Neural cell (in vitro differentiated cells): Measurements from ENCODE around the gene SLCO4A1. TPM values are rescaled to one million over a fixed set of nuclear protein-coding genes. Genes with fewer than 3 reads are reported as not detected.

ENCODE experiments used
- H2AFZ ChIP-seq: fragments of 200-600, 300-800 bp; sonication (generic), shearing (Covaris generic); 2 replicates; pipeline ENCODE4 v1.6.0; 2014; ENCODE audit warnings: low read depth, mild to moderate bottlenecking, antibody characterized with exemption, low read length, moderate library complexity
- H3F3A ChIP-seq: fragments of 200-600 bp; shearing (Covaris generic); 2 replicates; pipeline ENCODE4 v1.6.1; 2016; ENCODE audit warnings: mild to moderate bottlenecking, moderate library complexity, mixed read lengths, antibody characterized with exemption, low read length; ENCODE audit not compliant: insufficient read depth, poor library complexity, severe bottlenecking
- H3K27ac ChIP-seq: fragments of 200-600, 300-800 bp; sonication (generic), shearing (Covaris generic); 2 replicates; pipeline ENCODE4 v1.5.1; 2014; ENCODE audit warnings: mild to moderate bottlenecking, low read length, moderate library complexity
- H3K27me3 ChIP-seq: fragments of 300-800, 200-600 bp; sonication (generic), shearing (Covaris generic); 2 replicates; pipeline ENCODE4 v1.6.0; 2014; ENCODE audit warnings: mild to moderate bottlenecking, low read depth, low read length, moderate library complexity; ENCODE audit not compliant: insufficient read depth
- H3K36me3 ChIP-seq: fragments of 300-800, 200-600 bp; sonication (generic), shearing (Covaris generic); 2 replicates; pipeline ENCODE4 v1.5.1; 2014; ENCODE audit warnings: mild to moderate bottlenecking, antibody characterized with exemption, low read length, moderate library complexity; ENCODE audit not compliant: insufficient read depth
- H3K4me2 ChIP-seq: fragments of 300-800, 200-600 bp; sonication (generic), shearing (Covaris generic); 2 replicates; pipeline ENCODE4 v1.6.0; 2014; ENCODE audit warnings: mild to moderate bottlenecking, low read length
- H3K4me3 ChIP-seq: fragments of 300-800, 200-600 bp; sonication (generic), shearing (Covaris generic); 2 replicates; pipeline ENCODE4 v1.5.1; 2014; ENCODE audit warnings: mild to moderate bottlenecking, low read length, moderate library complexity
- H3K79me2 ChIP-seq: fragments of 200-600 bp; shearing (Covaris generic); replicated peaks from 2 replicates; pipeline ENCODE4 v1.6.0; 2014; ENCODE audit warnings: mild to moderate bottlenecking, low read length, moderate library complexity; ENCODE audit not compliant: insufficient read depth
- H3K9ac ChIP-seq: fragments of 300-800, 200-600 bp; sonication (generic), shearing (Covaris generic); 2 replicates; pipeline ENCODE4 v1.6.1; 2016; ENCODE audit warnings: mild to moderate bottlenecking, low read length, mixed read lengths
- H3K9me2 ChIP-seq: fragments of 200-600 bp; shearing (Covaris generic); 2 replicates; pipeline ENCODE4 v1.6.1; 2016; ENCODE audit warnings: mild to moderate bottlenecking, low read length, mixed read lengths; ENCODE audit not compliant: insufficient read depth
- H3K9me3 ChIP-seq: fragments of 200-600, 300-800 bp; sonication (generic), shearing (Covaris generic); 2 replicates; pipeline ENCODE4 v1.6.1; 2016; ENCODE audit warnings: mild to moderate bottlenecking, mixed run types, low read length, moderate library complexity, mixed read lengths
- H4K20me1 ChIP-seq: fragments of 200-600 bp; shearing (Covaris generic); 2 replicates; pipeline ENCODE4 v1.6.1; 2016; ENCODE audit warnings: mild to moderate bottlenecking, mixed run types; ENCODE audit not compliant: insufficient read depth
- CTCF ChIP-seq: fragments of 450-650 bp; IDR thresholded peaks from 2 replicates; pipeline ENCODE4 v1.5.1; 2014; ENCODE audit warnings: antibody characterized with exemption, mild to moderate bottlenecking, moderate library complexity; ENCODE audit not compliant: poor library complexity, severe bottlenecking
- EP300 ChIP-seq: fragments of 450-650 bp; conservative IDR thresholded peaks from 2 replicates; pipeline ENCODE4 v1.6.1; 2014; ENCODE audit warnings: antibody characterized with exemption, mild to moderate bottlenecking, moderate library complexity; ENCODE audit not compliant: poor library complexity, severe bottlenecking
- EZH2 ChIP-seq: fragments of 200-600, 300-800 bp; shearing (Covaris generic), sonication (generic); IDR thresholded peaks from 2 replicates; pipeline ENCODE4 v1.6.1; 2014; ENCODE audit warnings: antibody characterized with exemption, low read length, borderline replicate concordance, mild to moderate bottlenecking; ENCODE audit not compliant: insufficient read depth, poor library complexity, severe bottlenecking
- MXI1 ChIP-seq: fragments of 450-650 bp; conservative IDR thresholded peaks from 2 replicates; pipeline ENCODE4 v1.6.1; 2014; ENCODE audit warnings: antibody characterized with exemption, mild to moderate bottlenecking; ENCODE audit not compliant: poor library complexity, severe bottlenecking
- POLR2AphosphoS5 ChIP-seq: IDR thresholded peaks from 2 replicates; pipeline ENCODE4 v1.6.1; 2012
- RAD21 ChIP-seq: fragments of 450-650 bp; conservative IDR thresholded peaks from 2 replicates; pipeline ENCODE4 v1.6.1; 2014; ENCODE audit warnings: antibody characterized with exemption, mild to moderate bottlenecking, moderate library complexity
- REST ChIP-seq: IDR thresholded peaks from 2 replicates; pipeline ENCODE4 v1.6.1; 2012; ENCODE audit warnings: borderline replicate concordance
- SMC3 ChIP-seq: fragments of 450-650 bp; conservative IDR thresholded peaks from 2 replicates; pipeline ENCODE4 v1.6.1; 2014; ENCODE audit warnings: antibody characterized with exemption, mild to moderate bottlenecking, moderate library complexity; ENCODE audit not compliant: poor library complexity
- TAF1 ChIP-seq: IDR thresholded peaks from 2 replicates; pipeline ENCODE4 v1.6.1; 2012; ENCODE audit warnings: low read depth
- polyA plus RNA-seq: library from polyadenylated mRNA; depleted of rRNA; stranded (reverse); fragments of >200 nt; gene quantifications from 2 replicates; pipeline ENCODE4 v1.2.3, GENCODE V29; 2014

SLCO4A1 gene
- polyA plus RNA-seq, 1 donor from 2014 or later, result 3.5 TPM

GRCh38 chr20:62668441-62669027 lies 26.2 kb downstream of the SLCO4A1 start:
- Histone ChIP-seq H3K79me2 (no peaks in the 10 kb centered on the region), H3K4me2 (no peak overlapping the region), H3K27ac (no peak overlapping the region), H4K20me1 (no peaks in the 10 kb centered on the region), H3K4me3 (no peak overlapping the region), H3K9me2 (no peaks in the 10 kb centered on the region), H2AFZ (no peak overlapping the region), H3K27me3 (no peaks in the 10 kb centered on the region), H3K9me3 (no peaks in the 10 kb centered on the region), H3F3A (no peaks in the 10 kb centered on the region), H3K9ac (no peak overlapping the region), H3K36me3 (no peaks in the 10 kb centered on the region)
- TF ChIP-seq EP300 (no peak), SMC3 (peak; percentile 96), CTCF (peak; percentile 92), RAD21 (peak; percentile 93)

GRCh38 chr20:62669249-62669648 lies 26.9 kb downstream of the SLCO4A1 start:
- H3K4me2 ChIP-seq, result no peak overlapping the region
- no peaks in the 10 kb centered on the region for H3F3A ChIP-seq
- no peaks in the 10 kb centered on the region for H3K79me2 ChIP-seq
- no peak for TF ChIP-seq EP300
- no peak for TF ChIP-seq RAD21
- no peak for TF ChIP-seq TAF1
- no peak for TF ChIP-seq EZH2
- no peak for TF ChIP-seq MXI1
- TF ChIP-seq POLR2AphosphoS5, result no peak
- no peak overlapping the region for H3K4me3 ChIP-seq
- no peaks in the 10 kb centered on the region for H3K9me2 ChIP-seq
- H3K9me3 ChIP-seq, result no peaks in the 10 kb centered on the region
- no peak overlapping the region for H2AFZ ChIP-seq
- H3K9ac ChIP-seq, result no peak overlapping the region
- H3K36me3 ChIP-seq, result no peaks in the 10 kb centered on the region
- H3K27ac ChIP-seq, result no peak overlapping the region
- H3K27me3 ChIP-seq, result no peaks in the 10 kb centered on the region
- no peaks in the 10 kb centered on the region for H4K20me1 ChIP-seq

GRCh38 chr20:62670156-62670555 lies 27.9 kb downstream of the SLCO4A1 start:
- H4K20me1 ChIP-seq, result no peaks in the 10 kb centered on the region
- no peak for TF ChIP-seq TAF1
- no peak for TF ChIP-seq MXI1
- TF ChIP-seq SMC3, result no peak
- no peak for TF ChIP-seq EZH2
- no peak for TF ChIP-seq EP300
- TF ChIP-seq RAD21, result no peak
- no peak for TF ChIP-seq REST
- no peak for TF ChIP-seq POLR2AphosphoS5
- no peak for TF ChIP-seq CTCF
- no peak overlapping the region for H3K4me3 ChIP-seq
- H3K9me3 ChIP-seq, result no peaks in the 10 kb centered on the region
- no peaks in the 10 kb centered on the region for H3K27me3 ChIP-seq
- H3F3A ChIP-seq, result no peaks in the 10 kb centered on the region
- H3K79me2 ChIP-seq, result no peaks in the 10 kb centered on the region
- no peaks in the 10 kb centered on the region for H3K36me3 ChIP-seq
- H3K4me2 ChIP-seq, result no peak overlapping the region
- H2AFZ ChIP-seq, result no peak overlapping the region
- no peaks in the 10 kb centered on the region for H3K9me2 ChIP-seq
- H3K9ac ChIP-seq, result no peak overlapping the region
- no peak overlapping the region for H3K27ac ChIP-seq
